ENCODE results near the gene ZNF451.

DNA sequence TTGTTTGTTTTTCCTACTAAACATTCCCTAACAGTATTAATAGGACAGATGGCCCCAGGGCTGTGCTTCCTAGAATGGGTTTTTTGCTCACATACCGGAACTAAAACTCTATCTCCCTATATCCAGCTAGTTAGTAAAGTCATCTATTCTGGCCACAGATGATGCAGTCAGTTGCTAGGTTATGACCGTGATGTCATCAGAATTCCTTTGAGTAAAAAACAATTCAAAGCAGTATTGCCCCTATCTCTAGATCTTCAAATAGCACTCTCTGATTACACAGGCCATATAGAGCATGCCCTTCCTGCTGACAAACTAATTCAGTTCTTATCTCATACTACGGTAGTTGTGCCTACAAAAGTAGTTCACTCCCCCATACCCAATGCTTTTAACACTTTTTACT lies 17.9 kb upstream of the ZNF451 start:
- TF ChIP-seq, protein P1, sequence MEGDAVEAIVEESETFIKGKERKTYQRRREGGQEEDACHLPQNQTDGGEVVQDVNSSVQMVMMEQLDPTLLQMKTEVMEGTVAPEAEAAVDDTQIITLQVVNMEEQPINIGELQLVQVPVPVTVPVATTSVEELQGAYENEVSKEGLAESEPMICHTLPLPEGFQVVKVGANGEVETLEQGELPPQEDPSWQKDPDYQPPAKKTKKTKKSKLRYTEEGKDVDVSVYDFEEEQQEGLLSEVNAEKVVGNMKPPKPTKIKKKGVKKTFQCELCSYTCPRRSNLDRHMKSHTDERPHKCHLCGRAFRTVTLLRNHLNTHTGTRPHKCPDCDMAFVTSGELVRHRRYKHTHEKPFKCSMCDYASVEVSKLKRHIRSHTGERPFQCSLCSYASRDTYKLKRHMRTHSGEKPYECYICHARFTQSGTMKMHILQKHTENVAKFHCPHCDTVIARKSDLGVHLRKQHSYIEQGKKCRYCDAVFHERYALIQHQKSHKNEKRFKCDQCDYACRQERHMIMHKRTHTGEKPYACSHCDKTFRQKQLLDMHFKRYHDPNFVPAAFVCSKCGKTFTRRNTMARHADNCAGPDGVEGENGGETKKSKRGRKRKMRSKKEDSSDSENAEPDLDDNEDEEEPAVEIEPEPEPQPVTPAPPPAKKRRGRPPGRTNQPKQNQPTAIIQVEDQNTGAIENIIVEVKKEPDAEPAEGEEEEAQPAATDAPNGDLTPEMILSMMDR (IDR thresholded peaks at IDR 0.05): no peak
- TF ChIP-seq POLR2A (IDR thresholded peaks at IDR 0.05): no peak
- TF ChIP-seq POLR2AphosphoS5 (IDR thresholded peaks at IDR 0.05): no peak
